Rectal smooth muscle tissue (tissue), 1 donor: ENCODE results near the gene TBX15.

ENCODE experiments used
- H3K27ac ChIP-seq: one replicate; pipeline ENCODE4 v1.7.0; 2013; ENCODE audit warnings: low read depth, low read length, inconsistent platforms
- H3K27me3 ChIP-seq: one replicate; pipeline ENCODE4 v1.7.0; 2013; ENCODE audit warnings: low read length; ENCODE audit not compliant: control insufficient read depth, insufficient read depth
- H3K36me3 ChIP-seq: one replicate; pipeline ENCODE4 v1.7.0; 2013; ENCODE audit warnings: low read length; ENCODE audit not compliant: control insufficient read depth, insufficient read depth
- H3K4me1 ChIP-seq: one replicate; pipeline ENCODE4 v1.7.0; 2013; ENCODE audit warnings: low read length; ENCODE audit not compliant: control insufficient read depth, insufficient read depth
- H3K4me3 ChIP-seq: one replicate; pipeline ENCODE4 v1.7.0; 2013; ENCODE audit warnings: low read length
- H3K9ac ChIP-seq: one replicate; pipeline ENCODE4 v1.7.0; 2013; ENCODE audit warnings: low read length

TBX15 gene

DNA sequence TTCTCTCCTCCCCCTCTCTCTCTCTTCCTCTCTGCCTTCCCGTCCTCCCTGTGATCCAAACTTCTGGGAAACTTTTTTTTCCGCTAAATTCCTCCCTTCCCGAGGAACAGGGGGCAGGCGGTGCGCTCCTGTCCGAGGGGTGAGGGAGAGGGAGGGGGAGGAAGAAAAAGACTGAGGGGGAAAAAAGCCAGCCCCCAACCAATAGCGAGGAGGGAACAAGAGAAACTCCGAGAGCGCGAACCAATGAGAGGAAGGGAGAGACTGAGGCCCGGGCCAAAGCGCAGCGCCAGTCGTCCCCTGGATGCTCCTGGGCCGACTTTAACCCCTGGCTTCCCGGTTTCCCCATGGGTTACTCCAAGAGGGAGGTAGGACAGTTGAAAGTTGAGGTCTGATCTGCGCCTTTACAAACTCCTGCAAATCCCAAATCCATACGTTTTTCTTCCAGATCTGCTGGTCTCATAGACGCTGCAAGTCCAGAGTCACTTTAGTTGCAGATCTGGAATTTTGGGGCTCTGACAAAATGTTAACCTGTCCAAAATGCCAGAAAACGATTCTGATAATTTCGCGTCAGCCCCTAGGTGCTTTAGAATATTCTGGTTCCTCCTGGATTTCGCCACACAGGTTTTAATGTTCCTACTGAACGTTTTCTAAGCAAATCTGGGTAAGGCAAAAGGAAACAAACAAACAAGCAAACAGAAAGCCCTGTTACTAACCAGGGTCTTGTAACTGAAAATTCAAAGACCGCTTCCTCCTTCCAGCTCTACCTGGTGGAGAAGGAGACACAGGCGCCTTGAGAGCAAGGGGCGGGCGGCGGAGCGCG, at the start of gene TBX15:
TBX15 (minus strand) TSS at position 158 of the 820 bp plus-strand sequence. CDS start 548 bp downstream, outside the sequence.
- Histone ChIP-seq H3K27ac (no peak within 1 kb of the TSS), H3K27me3 (peaks cover 70% of the 10 kb centered on the region), H3K36me3 (no peaks in the 10 kb centered on the region), H3K4me3 (peak within 1 kb of the TSS; percentile 42), H3K4me1 (peaks cover 3% of the 10 kb centered on the region), H3K9ac (no peak within 1 kb of the TSS)

DNA sequence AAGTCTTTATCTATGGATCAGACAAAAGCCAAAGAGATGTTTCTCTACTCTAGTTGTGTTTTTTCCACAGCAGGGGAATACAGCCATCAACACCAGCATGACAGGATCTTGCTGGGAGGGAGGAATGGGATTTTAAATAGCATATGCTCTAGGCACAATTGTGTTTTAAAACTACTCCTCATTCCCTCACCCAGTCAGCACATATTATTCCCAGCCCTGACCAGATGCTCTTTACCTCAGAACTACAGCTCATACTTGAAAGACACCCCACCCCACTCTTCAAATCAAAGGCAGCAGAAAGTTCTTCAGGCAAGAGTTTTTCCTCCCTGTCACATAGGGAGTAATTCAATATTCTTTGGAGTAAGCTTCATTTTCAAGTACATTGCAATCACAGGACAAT, 46.2 kb upstream of the TBX15 start:
- Histone ChIP-seq H3K4me3 (no peak overlapping the region), H3K27me3 (no peaks in the 10 kb centered on the region), H3K4me1 (no peaks in the 10 kb centered on the region), H3K9ac (no peak overlapping the region), H3K27ac (no peak overlapping the region), H3K36me3 (no peaks in the 10 kb centered on the region)

DNA sequence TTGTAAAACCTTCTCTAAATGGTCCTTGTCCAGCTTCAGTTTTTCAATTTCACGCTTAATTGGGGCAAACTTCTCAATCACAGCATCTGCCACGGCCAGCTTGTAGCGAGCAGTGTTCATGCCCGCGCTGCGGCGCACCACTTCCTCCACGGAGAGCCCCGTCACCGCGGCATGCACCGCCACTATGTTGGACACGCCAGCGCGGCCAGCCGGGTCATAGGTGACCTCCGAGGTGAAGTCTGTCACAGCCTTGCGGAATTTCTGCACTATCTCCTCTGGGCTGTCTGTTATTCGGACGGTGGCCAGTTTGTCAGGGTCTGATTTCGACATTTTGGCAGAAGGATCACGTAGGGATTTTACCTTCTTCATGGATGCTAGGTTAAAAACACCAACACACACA, 44.8 kb upstream of the TBX15 start:
- Histone ChIP-seq H3K36me3 (no peaks in the 10 kb centered on the region), H3K27ac (no peak overlapping the region), H3K4me3 (no peak overlapping the region), H3K27me3 (no peaks in the 10 kb centered on the region), H3K9ac (no peak overlapping the region), H3K4me1 (no peaks in the 10 kb centered on the region)

DNA sequence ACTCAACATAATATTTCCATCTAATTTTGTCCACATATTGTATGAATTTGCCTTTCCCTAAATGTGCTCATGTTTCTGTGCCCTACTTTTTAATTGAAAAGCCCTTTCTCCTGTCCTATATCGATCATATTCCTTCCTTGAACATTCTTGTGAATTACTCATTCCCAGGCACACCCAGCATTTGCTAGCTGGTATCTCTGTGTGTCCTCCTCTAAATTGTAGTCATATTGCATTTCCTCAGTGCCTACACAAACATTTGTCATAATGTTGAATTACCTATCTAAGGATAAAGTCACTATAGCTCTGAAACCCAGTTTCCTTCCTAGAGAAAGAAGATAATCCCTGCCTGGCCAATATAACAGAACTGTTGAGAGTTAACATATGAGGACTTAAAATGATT, 39.6 kb upstream of the TBX15 start:
- H3K9ac ChIP-seq: no peak overlapping the region
- no peak overlapping the region for H3K4me3 ChIP-seq
- no peak overlapping the region for H3K27ac ChIP-seq
- no peaks in the 10 kb centered on the region for H3K36me3 ChIP-seq
- H3K4me1 ChIP-seq: no peaks in the 10 kb centered on the region
- H3K27me3 ChIP-seq: no peaks in the 10 kb centered on the region

DNA sequence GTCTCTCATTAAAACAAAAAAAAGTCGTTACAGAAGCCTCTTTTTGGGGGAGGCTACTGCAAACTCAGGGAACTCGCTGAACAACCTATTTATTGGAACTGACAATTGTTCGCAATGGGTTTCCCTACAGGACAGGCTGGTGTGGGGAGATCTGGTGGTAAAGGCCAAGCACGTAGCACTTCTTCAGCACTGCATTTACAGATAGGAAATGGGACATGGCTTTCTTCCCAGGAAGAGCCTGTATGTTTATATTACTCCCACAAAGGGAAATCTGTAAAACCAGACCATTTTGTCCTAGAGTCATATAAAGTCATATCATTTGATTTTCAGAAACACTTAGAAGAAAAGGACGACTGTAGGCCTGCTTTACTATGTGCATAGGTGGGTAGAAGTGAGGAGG, 38.8 kb upstream of the TBX15 start:
- H3K27ac ChIP-seq: no peak overlapping the region
- no peak overlapping the region for H3K4me3 ChIP-seq
- no peaks in the 10 kb centered on the region for H3K4me1 ChIP-seq
- H3K36me3 ChIP-seq: no peaks in the 10 kb centered on the region
- no peak overlapping the region for H3K9ac ChIP-seq
- H3K27me3 ChIP-seq: no peaks in the 10 kb centered on the region

DNA sequence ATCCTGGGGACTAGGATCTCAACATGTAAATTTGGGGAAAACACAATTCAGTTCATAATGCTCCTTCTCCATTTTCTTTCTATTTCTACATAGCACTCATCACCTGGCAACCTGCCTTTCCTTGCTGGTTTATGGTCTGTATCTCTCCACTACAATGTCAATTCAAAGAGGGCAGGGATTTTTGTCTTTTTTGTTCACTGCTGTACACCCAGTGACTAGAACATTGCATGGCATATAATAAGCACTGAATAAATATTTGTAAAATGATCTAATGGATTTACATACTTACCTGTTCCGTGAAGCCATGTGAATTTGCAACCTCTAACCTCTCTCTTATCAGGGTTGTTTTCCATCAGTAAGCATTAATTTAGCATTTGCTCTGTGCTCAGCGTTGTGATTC, 27.4 kb upstream of the TBX15 start:
- H3K4me3 ChIP-seq: no peak overlapping the region
- H3K27me3 ChIP-seq: no peaks in the 10 kb centered on the region
- no peaks in the 10 kb centered on the region for H3K4me1 ChIP-seq
- no peaks in the 10 kb centered on the region for H3K36me3 ChIP-seq
- no peak overlapping the region for H3K9ac ChIP-seq
- H3K27ac ChIP-seq: no peak overlapping the region

DNA sequence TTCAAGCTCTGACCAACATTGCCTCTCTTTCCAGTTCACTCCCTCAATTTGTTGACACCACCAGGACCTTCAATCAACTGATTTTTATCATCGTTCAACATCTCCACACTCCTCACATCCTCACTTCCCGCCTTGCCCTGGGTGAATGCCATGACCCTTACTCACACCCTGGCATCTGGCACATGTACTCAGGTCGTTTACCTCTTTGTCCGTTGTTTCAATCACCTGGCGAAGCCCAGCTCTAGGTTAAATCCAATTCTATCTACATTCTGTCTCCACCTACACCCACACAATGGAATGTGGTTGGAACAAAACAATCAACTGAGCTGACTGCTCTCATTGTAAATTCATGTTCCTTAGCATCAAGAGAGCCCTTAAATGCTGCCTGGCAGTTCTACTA, 24.2 kb upstream of the TBX15 start:
- no peaks in the 10 kb centered on the region for H3K36me3 ChIP-seq
- peaks cover 9% of the 10 kb centered on the region for H3K27me3 ChIP-seq
- H3K4me3 ChIP-seq: no peak overlapping the region
- H3K27ac ChIP-seq: no peak overlapping the region
- H3K4me1 ChIP-seq: no peaks in the 10 kb centered on the region
- no peak overlapping the region for H3K9ac ChIP-seq

DNA sequence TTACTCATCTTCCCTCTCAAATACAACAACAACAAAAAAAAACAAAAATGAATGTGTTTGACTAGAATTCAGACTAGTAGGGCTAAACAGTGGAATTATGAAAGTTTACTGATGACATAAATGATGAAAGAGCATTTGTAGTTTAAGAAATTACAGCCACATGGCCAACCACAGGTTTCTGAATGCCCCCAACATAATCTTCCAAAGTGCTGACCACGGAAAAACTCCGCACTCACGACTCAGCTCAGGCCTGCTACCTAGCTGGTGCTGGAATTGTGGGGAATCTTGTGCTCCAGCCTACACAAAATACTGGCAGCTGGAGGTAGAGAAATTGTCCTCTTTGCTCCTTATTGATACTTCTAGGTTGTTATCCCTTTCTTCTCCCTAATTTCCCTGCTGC, 23.6 kb upstream of the TBX15 start:
- H3K36me3 ChIP-seq: no peaks in the 10 kb centered on the region
- H3K4me1 ChIP-seq: no peaks in the 10 kb centered on the region
- no peak overlapping the region for H3K27ac ChIP-seq
- H3K27me3 ChIP-seq: peaks cover 14% of the 10 kb centered on the region
- H3K9ac ChIP-seq: no peak overlapping the region
- no peak overlapping the region for H3K4me3 ChIP-seq

DNA sequence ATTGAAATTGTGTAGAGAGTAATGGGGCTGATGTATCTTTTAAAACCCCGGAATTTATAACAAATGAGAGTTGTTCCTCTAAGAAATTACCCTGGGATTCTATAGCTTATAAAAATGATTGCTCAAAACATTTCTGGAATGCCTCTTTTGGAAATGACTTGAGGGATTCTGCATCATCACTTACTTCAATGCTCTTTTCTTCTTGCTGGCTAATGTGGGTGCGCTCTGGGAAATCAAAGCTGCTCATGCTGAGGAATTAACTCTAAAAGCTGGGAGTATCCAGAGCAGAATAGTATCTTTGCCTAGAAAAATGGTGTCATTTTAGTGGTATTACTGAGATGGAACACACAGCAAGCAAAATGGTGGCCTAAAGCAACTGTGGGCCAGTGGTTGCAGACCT, 23.0 kb upstream of the TBX15 start:
- no peak overlapping the region for H3K4me3 ChIP-seq
- H3K27me3 ChIP-seq: peaks cover 15% of the 10 kb centered on the region
- H3K9ac ChIP-seq: no peak overlapping the region
- no peaks in the 10 kb centered on the region for H3K4me1 ChIP-seq
- no peaks in the 10 kb centered on the region for H3K36me3 ChIP-seq
- H3K27ac ChIP-seq: no peak overlapping the region

DNA sequence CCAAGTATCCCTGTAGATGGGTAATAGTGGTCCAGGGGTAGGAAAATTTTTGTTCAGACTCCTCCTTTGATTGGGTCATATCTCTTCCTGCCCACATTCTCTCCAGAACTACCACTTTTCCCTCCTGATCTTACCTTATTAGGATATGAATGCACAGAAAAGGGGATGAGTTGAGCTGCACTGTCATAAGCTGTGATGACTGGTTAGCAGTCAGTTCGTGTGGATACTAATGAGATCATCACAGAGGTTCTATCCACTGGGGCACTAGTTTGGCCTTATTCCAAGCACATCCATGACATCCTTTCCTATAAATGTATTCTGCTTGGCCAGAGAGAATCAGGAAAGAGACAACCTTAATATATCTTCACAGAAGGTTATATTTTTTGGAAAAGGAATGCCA, 22.1 kb upstream of the TBX15 start:
- peaks cover 15% of the 10 kb centered on the region for H3K27me3 ChIP-seq
- no peak overlapping the region for H3K27ac ChIP-seq
- H3K36me3 ChIP-seq: no peaks in the 10 kb centered on the region
- no peaks in the 10 kb centered on the region for H3K4me1 ChIP-seq
- H3K9ac ChIP-seq: no peak overlapping the region
- no peak overlapping the region for H3K4me3 ChIP-seq

DNA sequence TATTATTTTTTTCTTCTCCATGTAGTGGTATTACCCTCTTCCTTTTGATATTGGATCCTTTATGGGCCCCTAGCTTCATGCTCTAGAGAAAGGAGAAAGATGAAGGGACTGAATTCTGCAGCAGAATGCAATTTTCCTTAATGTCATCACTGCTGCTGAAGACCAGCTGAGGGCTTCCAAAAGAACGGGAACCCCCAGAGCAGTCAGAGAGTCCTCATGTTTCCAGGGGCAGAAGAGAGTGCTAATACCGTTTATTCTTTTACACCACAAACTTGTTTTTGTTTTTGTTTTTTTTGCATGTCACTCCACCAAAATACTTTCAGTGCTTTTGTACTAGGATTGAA, 21.1 kb upstream of the TBX15 start:
- Histone ChIP-seq H3K9ac (no peak overlapping the region), H3K27ac (no peak overlapping the region), H3K4me3 (no peak overlapping the region), H3K27me3 (peaks cover 22% of the 10 kb centered on the region), H3K36me3 (no peaks in the 10 kb centered on the region), H3K4me1 (no peaks in the 10 kb centered on the region)

DNA sequence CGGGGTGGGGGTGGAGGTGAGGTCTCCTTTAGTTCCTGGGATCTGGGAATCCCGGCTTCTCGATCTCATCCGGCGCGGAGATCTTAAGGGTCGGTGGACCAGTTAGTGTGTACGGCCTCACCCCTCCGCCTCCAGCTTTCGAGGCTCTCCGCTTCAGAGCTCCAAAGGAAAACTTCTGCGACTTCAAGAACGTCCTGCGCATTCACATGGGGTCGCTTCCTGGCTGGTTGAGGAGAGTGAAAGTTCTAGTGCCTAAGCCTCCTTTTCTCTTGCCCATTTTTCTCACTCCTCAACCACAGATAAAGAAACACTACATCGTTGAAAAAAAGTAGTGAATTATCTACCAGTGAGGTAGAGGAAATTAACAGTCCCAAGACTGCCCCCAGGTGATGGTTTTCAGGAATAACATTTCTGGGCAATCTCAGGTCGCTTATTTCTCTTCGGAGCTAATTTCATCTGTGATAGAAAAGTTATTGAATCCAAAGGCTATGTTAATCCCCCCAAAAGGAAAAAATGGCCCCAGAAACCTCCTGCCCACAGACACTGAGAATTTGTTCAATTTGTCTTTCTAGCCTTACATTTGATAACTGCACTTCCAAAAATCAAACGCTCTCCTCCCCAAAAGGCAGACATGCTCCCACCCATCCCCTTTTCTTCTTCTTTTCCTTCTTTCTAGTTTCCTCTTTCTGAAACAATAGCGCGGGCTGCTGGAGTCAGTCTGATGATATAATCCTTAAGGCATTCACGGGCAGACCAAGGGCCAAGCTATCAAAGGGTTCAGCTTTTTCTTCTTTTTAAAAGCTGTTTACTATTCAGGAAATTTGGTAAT, 20.6 kb upstream of the TBX15 start:
- Histone ChIP-seq H3K36me3 (no peaks in the 10 kb centered on the region), H3K27me3 (peaks cover 25% of the 10 kb centered on the region), H3K4me1 (no peaks in the 10 kb centered on the region), H3K27ac (no peak overlapping the region), H3K9ac (no peak overlapping the region), H3K4me3 (peak overlapping the region; percentile 52)
